LoVo (cell line): Measurements from ENCODE around the gene ATXN7L1.

ENCODE experiments used
- DNase-seq: peaks from one replicate; pipeline ENCODE4 v3.0.0-alpha.2; 2016; ENCODE audit warnings: low spot score

The ATXN7L1 gene

GRCh38 chr7:105674200-105674920 is 202.0 kb downstream of the ATXN7L1 start:
- DNase-seq, result no peak

DNA sequence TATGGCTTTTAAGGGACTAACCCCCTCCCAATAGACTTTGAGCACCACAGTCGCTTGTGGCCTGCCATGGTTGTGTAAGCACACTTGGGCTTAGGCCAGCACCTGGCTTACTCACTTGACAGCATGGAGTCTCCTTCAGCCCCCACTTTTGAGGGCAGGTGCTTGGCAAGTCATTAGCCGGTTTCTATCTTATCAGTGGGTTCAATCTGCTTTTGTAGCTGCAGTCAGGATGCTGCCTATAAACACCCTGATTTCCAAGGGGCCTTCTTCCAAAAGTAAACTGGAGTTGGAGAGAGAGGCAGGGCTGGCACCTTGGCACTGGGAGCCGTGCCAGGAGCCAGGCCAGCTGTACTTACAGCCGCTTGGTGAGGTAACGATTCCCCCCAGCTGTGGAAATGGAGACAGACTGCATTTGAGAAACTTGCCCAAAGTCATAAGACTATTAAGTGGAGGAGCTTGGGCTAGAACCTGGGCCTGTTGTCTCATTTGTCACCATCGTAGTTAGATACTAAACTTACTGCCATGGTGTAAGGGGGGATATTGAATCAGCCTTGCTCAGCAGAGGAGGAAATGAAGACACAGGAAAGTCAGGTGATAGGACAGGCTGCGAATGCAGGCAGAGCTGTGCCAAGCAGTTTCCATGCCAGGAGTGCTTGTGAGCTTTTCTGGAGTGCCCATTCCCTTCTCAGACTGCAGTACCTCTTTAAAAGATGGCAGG is 202.9 kb downstream of the ATXN7L1 start:
- DNase-seq, result no peak

- DNase-seq, result no peak
Observed at GRCh38 chr7:105672801-105673200, 203.6 kb downstream of the ATXN7L1 start.

GRCh38 chr7:105666324-105666723 is 210.1 kb downstream of the ATXN7L1 start:
- DNase-seq, result no peak

DNA sequence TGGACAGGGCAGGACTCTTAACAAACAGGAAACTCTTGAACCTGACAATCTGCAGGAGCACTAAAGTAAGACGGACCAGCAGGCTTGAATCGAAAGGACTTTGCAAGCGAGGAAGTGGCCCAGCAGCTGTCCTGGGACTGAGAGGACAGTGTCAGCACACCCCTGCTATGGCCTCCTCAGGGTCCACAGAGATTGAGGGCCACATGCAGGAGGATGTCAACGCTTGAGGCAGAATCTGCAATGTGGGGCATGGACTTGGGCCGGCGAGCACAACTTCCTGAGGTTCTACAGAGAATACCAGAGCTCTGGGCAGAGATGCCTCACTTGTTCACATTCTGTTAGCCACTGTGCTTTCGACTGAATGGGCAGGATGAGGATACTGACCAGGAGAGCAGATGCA is 210.7 kb downstream of the ATXN7L1 start:
- no peak for DNase-seq

- peak; percentile 90 for DNase-seq
Observed at GRCh38 chr7:105664816-105665525, 211.4 kb downstream of the ATXN7L1 start.

DNA sequence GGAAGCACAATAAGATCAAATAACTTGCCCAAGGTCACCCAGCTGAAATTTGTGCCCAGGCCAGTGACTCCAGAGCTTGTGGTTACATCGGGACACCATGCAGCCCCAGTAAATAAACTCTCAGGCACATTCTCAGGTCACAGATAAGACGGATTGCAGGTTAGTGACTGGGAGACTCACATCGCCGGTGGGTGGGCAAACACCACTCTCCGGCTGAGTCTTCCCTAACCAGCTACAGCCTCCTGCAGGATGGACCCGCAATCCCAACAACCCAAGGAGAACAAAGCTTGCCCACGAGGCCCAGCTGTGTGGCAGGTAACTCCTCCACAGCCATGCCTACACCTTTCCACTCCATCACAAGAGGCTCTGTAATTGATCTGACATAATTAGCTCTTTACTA is 213.4 kb downstream of the ATXN7L1 start:
- DNase-seq, result no peak

DNA sequence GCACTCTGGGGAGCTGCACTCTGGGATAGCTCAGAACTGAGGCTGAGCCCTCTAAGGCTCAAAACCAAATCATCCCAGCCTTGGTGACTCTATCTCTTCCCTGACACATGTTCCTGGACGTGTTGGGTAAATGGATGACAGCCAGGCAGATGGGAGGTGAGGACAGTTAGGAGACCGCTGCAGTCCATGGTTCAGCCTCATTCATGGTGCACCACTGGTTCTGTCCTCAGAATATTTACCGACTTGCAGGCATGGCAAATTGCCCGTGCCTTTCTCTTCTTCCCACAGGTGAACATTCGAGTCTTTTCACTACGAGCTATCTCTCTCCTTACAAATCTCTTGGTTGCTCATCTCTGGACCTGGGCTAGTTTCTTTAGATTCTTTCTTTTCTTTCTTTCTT is 214.8 kb downstream of the ATXN7L1 start:
- no peak for DNase-seq

DNA sequence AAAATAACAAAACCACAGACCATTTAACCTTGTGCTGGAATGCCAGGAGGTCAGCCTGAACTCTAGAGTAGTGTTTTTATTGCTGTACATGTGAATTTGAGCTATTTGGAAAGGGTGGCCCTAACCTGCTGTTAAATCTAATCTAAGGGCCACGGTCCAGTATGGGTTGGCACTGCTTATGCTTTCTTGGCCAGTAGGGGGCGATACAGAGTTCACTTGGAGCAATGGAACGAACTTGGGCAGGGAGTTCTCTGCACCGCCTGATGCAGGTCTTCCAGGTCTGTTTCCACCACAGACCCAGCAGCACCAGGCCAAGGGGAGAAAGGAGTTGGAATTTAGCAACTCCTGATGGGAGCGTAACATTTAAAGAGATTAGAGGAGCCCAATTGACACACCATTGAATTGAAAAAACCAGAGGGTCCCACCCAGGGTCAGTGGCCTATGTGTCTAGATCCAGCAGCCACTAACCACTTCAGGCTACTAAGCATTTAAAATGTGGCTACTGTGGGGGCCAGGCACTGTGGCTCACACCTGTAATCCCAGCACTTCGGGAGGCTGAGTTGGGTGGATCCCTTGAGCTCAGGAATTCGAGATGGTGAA is 219.4 kb downstream of the ATXN7L1 start:
- DNase-seq, result no peak

DNA sequence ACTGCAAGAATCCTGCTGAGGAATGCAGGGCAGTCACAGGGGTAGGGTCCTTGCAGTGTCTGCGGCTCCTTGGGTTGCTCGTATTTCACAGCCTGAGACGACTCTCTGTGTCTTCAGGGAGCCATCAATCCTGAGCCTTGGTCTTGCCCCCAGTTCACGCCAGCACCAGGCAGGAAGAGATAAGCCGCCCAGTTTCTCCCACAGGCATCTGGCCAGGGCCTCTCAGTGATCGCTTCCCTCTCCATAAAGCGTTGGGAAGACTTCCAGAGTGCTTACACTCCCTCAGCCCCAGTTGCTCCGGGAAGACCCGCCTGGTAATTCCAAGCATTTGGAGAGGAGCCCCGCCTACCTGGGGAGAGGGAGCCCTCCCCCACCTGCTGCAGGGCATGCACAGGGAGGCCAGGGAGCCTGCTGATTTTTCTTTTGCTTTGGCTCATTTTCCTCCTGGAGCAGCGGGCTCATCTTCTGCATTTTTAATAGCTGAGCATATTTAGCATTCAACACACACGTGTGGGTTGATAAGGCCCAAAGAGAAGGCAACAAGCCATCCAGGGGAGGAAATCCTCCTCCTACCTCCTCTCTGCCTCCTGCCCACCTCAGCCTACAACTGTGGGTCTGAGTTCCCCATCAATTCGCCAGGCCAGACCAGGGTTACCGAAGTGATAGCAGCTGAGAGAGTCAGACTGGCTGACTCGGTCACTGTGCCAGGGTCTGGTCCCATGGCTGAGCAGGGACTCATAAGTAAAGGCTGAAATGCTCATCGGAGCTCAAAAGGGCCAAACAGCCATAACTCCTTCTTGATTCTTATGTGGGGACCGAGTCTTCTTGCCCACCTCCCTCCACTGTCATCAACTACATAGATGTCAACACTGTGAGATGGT is 220.7 kb downstream of the ATXN7L1 start:
- DNase-seq, result no peak

DNA sequence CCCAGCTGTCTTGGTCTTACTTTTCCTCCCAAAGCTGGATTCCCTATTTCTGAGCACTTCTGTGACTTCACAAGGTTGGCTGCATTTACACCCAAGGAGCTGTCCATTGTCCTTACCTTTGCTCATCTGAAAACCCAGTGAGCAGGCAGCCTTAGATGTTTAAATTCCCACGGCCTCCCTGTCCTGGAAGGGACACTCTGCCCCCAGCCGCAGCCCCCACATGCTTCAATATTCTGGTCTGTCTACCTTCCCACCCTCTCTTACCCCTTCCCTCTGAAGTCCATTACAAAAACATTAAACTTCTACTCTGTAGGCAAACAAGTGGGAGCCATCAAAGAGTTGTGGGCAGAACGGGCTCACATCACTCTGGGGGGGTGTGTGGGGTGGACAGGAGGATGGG is 221.3 kb downstream of the ATXN7L1 start:
- DNase-seq, result no peak

DNA sequence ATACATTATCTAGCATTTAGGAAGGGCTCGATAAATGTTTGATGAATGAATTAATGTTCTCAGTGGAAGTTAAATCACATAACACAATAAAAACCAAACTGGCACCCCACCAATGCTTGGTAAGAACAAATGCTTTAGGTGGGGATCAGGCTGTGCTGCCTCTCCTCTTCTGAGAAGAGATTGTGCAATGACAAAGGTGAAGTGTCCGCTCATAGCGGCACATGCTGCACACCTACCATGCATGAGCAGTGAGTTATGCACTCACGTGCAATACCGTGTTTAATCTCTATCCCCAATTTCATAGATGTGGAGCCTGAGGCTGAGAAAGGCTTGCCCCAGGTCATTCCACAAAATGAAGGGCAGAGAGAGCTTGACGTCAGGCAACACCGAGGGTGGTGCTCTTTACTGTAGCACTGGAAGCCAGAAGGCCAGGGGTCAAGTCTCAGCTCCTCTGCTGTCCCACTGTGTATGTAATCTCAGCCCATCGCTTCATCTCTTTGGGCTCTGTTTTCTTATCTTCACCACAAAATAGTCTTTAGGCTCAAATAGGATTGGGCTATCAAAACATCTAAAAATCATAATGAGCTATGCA is 222.2 kb downstream of the ATXN7L1 start:
- DNase-seq, result no peak

DNA sequence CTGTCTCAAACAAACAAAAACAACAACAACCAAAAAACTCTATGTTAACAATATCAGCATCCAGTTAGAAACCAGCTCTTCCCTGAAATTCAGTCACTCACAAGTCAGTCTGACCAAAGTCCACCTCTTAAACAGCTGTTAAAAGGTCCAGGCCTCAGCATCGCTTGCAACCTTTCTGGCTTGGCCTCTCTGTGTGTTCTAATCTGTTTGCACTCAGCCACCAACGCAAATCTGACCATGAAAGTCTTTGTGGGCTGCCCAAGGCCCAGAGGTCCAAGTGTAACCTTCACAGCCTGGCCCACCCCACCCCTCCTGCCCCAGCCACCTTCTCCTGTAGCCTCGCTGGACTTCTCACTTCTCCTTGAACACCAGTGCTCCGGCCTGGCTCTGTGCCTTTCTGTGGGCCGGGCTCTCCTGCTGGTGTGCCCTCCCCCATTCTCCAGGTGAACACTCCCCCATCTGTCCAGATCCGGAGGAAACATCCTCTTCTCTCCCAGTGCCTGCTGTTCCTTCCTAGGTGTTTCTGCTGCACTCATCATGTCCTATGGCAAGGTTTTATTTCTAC is 222.9 kb downstream of the ATXN7L1 start:
- DNase-seq, result no peak

DNA sequence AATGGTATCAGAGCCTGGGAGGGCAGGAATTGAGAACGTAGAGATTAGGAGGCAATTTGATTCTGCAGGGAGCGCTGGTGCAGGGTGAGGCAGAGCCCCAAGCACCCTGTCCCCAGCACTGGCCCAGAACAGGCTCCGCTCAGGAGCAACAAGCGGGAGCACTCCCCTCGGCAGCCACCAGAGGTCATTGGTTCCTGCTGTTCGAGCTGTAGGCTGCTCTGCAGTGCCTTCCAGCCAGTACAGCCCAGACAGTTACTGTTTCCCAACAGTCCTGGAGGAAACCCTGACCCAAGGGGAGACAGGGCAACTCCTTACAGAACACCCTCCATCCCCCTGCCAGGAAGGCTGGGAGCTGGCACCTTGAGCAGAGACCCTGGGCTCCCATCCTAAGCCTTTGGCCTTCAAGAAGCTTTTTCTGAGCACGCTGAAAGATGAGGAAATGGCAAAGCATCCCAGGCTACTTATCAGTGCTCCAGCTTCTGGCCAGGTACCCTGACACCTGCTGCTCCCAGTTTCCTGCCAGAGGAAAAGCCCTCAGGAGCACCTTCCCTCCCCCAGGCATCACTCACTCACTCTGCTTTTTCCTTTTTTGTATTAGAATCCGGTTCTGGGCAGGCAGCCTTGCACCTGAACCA is 223.9 kb downstream of the ATXN7L1 start:
- DNase-seq, result peak; percentile 67

DNA sequence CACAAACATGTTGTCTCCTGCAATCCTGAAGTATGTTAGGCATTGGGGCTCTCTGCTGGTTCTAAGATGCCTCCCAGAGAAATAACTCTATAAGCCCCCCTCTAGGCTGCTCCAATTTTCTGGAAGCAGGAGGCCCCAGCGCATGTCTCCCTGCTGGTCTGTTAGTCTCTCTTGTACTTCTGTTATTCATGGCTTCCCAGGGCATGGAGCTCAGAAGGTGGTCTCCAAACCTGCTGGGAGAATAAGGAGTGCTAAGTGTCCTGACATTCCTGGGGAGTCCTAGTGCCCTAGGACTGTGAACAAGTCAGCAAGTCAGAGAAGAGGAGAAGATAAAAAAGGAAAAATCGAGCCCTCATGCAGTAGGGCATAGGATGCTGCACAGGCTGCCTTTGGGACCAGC is 224.6 kb downstream of the ATXN7L1 start:
- DNase-seq, result no peak

DNA sequence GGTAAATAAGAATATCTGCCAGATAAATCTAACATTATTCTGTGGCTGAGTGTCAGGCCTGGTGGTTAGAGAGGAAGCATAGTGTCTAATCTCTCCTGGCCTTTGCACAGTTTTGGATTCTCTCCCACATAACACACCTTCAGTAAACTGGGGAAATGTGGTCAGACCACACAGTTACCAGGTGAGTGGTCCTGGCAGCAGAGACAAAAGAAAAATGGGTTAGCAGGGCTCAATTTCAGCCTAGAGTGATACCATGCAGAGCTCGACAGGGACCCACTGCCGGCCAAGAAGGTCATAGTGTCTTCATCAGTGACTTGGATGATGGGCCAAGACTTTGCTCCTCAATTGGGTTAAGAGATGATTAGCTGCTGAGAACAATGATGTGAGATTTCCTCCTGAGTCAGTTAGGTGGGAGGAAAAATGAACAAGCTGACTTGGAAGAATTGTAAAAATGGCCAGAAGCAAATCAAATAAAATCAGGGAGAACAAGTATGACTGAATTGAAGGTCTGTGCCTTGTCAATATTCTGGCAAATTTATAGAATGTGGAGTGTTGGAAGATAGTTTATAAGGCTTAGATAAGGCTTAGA is 225.9 kb downstream of the ATXN7L1 start:
- DNase-seq, result peak; percentile 32

GRCh38 chr7:105649727-105650381 is 226.5 kb downstream of the ATXN7L1 start:
- peak; percentile 50 for DNase-seq

DNA sequence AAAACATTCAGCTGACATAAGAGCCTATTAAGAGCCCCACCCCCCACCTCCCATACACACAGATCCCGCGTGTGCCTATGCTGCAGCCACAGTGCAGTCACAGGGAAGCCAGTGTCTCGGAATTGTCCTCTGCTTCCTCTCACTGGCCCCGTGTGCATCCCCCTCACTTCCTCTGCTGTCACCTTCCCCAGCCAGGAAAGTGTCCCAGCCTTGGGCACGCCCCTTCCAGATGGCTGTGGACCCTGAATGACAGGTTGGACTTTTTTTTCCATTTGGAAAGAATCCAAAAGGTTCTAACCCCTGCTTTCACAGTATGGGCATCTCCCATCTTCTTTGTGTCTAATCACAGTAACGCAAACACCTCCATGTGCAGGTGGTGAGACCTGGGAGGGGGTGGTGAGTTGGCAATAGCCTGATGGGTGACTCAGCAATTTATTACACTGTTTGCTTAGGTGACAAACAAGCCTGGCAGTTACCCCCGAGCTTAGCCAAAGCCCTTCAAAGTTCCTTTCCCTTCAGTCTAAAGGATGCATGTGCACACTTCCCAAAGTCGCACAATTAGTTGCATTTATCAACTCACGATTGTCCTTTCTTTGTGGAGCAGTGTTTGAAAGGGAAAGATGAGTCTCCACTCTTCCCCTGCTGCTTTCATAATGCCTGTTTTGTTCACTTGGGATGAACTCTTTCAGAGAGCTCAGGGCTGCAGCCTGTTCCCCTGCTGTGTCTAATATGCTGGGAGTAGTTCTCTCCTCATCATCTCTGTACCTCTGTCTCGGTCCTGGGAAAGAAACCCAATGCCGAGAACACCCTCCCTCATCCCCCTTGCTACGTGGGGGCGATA is 227.6 kb downstream of the ATXN7L1 start:
- peak; percentile 94 for DNase-seq

GRCh38 chr7:105647591-105647990 is 228.8 kb downstream of the ATXN7L1 start:
- DNase-seq, result peak; percentile 82
